Lung (tissue), 12 donors: ENCODE results near the gene NDUFAF8. TPM values are rescaled to one million over a fixed set of nuclear protein-coding genes. Genes with fewer than 3 reads are reported as not detected.

Experiments used
- ATAC-seq: fragments of 200-7000 bp; cut with Tn5 transposase; one replicate; pipeline ENCODE4 v1.9.1; 2020; ENCODE audit warnings: moderate number of reproducible peaks; ENCODE audit not compliant: insufficient read depth, low FRiP score
- DNase-seq, 3 donors: peaks; one replicate each; pipeline ENCODE4 v3.0.0-alpha.2; 2013 to 2017
- H3K27ac ChIP-seq, 2 donors: one replicate each; pipeline ENCODE4 v1.5.1; 2013; ENCODE audit warnings: mild to moderate bottlenecking in 2 of 2, moderate library complexity in 2 of 2, control low read depth in 1 of 2, inconsistent platforms in 1 of 2, low read depth in 1 of 2, low read length in 1 of 2
- H3K27me3 ChIP-seq, 3 donors: one replicate each; pipeline ENCODE4 v1.5.1; 2013; ENCODE audit warnings: low read length in 2 of 3; ENCODE audit not compliant: control insufficient read depth in 3 of 3, insufficient read depth in 3 of 3
- H3K36me3 ChIP-seq, 4 donors: one replicate each; pipeline ENCODE4 v1.5.1; 2013; ENCODE audit warnings: low read length in 4 of 4, mild to moderate bottlenecking in 1 of 4, moderate library complexity in 1 of 4; ENCODE audit not compliant: control insufficient read depth in 4 of 4, insufficient read depth in 4 of 4
- H3K4me1 ChIP-seq, 5 donors: one replicate each; pipeline ENCODE4 v1.5.1; 2013; ENCODE audit warnings: low read length in 5 of 5, mild to moderate bottlenecking in 2 of 5, moderate library complexity in 1 of 5; ENCODE audit not compliant: control insufficient read depth in 5 of 5, insufficient read depth in 5 of 5
- H3K4me3 ChIP-seq: one replicate; pipeline ENCODE4 v1.5.1; 2013; ENCODE audit warnings: mild to moderate bottlenecking, control low read depth, moderate library complexity
- H3K9ac ChIP-seq, 2 donors: one replicate each; pipeline ENCODE4 v1.5.1; 2013; ENCODE audit warnings: low read length in 2 of 2, control low read depth in 1 of 2; ENCODE audit not compliant: insufficient read depth in 1 of 2
- H3K9me3 ChIP-seq, 4 donors: one replicate each; pipeline ENCODE4 v1.5.1; 2013; ENCODE audit warnings: low read length in 3 of 4, mild to moderate bottlenecking in 1 of 4, moderate library complexity in 1 of 4; ENCODE audit not compliant: control insufficient read depth in 4 of 4, insufficient read depth in 3 of 4
- CTCF ChIP-seq: IDR thresholded peaks from 2 replicates; pipeline ENCODE4 v1.5.1; 2012; ENCODE audit warnings: mild to moderate bottlenecking; ENCODE audit errors: control extremely low read depth, extremely low read depth
- WGBS, 2 donors: extraction: QIAGEN DNeasy Blood & Tissue Kit; methylation state at CpG; one replicate each; pipeline ENCODE4 v1.1.7; 2013; 5-methylcytosine and 5-hydroxymethylcytosine counted together
- polyA plus RNA-seq, 2 donors: library from polyadenylated mRNA; stranded (reverse); fragments of 200-250 nt; gene quantifications; one replicate each; pipeline ENCODE4 v1.2.1, GENCODE V29; 2013
- total RNA-seq, 2 donors: library from RNA; depleted of rRNA in 1 of 2; stranded (reverse); fragments of >200 nt in 1 of 2; gene quantifications; one replicate each; pipeline ENCODE4 v1.2.1, GENCODE V29; 2014 to 2021
- donor health status: control.
- donor health status: control.
- donor health status: Bipolar disorder and iron deficiency.
- donor health status: healthy.
- donor health status: DM: yes; HTN: yes; CAD: no.

The NDUFAF8 gene
- total and polyA plus RNA-seq, 4 donors, result 12.7 to 51.1 (median 29.9) TPM

- H3K27me3 ChIP-seq, result no peaks in the 10 kb centered on the region
- no peak overlapping the region for H3K9ac ChIP-seq
- H3K27ac ChIP-seq, result no peak overlapping the region
- ATAC-seq (no peak), DNase-seq (no peak)
- peaks cover 0 to 19% (median 1%) of the 10 kb centered on the region in 4 donors for H3K36me3 ChIP-seq
- no peak overlapping the region for H3K4me3 ChIP-seq
- no peak for TF ChIP-seq CTCF
- no peaks in the 10 kb centered on the region for H3K9me3 ChIP-seq
- 79 to 85% methylated on average over 21 of the region's 21 CpGs for WGBS, 2 donors
- H3K4me1 ChIP-seq, result no peaks in the 10 kb centered on the region
Observed at GRCh38 chr17:81207610-81208581, 31.2 kb upstream of the NDUFAF8 start.

GRCh38 chr17:81208651-81209050, 30.5 kb upstream of the NDUFAF8 start:
- no peaks in the 10 kb centered on the region for H3K27me3 ChIP-seq
- H3K4me1 ChIP-seq, result no peaks in the 10 kb centered on the region
- WGBS, 2 donors, result 95 to 100% methylated on average over 7 to 10 of the region's 10 CpGs
- H3K9me3 ChIP-seq, result no peaks in the 10 kb centered on the region
- H3K4me3 ChIP-seq, result no peak overlapping the region
- TF ChIP-seq CTCF, result no peak
- H3K9ac ChIP-seq, result no peak overlapping the region
- peaks cover 0 to 15% (median 1%) of the 10 kb centered on the region in 4 donors for H3K36me3 ChIP-seq
- no peak overlapping the region for H3K27ac ChIP-seq
- ATAC-seq (no peak), DNase-seq (no peak)

- TF ChIP-seq CTCF, result no peak
- no peak overlapping the region for H3K9ac ChIP-seq
- DNase-seq (no peak), ATAC-seq (no peak)
- H3K4me1 ChIP-seq, result no peaks in the 10 kb centered on the region
- H3K27ac ChIP-seq, result no peak overlapping the region
- H3K36me3 ChIP-seq, result peaks cover 0 to 13% (median 1%) of the 10 kb centered on the region in 4 donors
- 96 to 97% methylated on average over 16 of the region's 16 CpGs for WGBS, 2 donors
- H3K9me3 ChIP-seq, result no peaks in the 10 kb centered on the region
- H3K27me3 ChIP-seq, result no peaks in the 10 kb centered on the region
- H3K4me3 ChIP-seq, result no peak overlapping the region
Observed at GRCh38 chr17:81209141-81209540, 30.0 kb upstream of the NDUFAF8 start.
